Measurements from ENCODE around the gene TMC3.

Gene TMC3

GRCh38 chr15:81376231-81376630 lies 2.2 kb upstream of the TMC3 start:
- TF ChIP-seq CTCF (conservative IDR thresholded peaks at IDR 0.05), result no peak
- no peak overlapping the region for H3K27ac ChIP-seq

- TF ChIP-seq CTCF (conservative IDR thresholded peaks at IDR 0.05), result no peak
- no peak overlapping the region for H3K27ac ChIP-seq
Measured at GRCh38 chr15:81375461-81375860, 1.4 kb upstream of the TMC3 start.

DNA sequence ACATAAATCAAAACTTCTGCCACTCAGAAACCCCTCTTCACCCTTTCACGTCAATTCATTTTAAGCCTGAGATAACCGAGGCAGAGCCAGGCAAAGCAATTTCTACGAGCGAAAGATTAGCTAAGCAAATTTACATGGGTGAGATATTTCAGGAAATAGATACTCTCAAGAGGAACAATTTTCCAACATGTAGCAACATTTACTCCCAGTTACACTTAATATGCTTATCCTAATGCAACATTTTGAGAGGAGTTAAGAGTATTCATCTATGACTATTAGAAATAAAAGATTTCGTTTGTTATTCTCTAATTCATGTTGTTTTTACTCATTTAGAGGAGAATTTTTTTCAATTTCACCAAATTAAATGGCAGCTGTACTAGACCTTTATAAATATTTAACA lies 837 bp downstream of the TMC3 start:
- no peak overlapping the region for H3K27ac ChIP-seq
- no peak for TF ChIP-seq CTCF (conservative IDR thresholded peaks at IDR 0.05)

- H3K27ac ChIP-seq, result no peak overlapping the region
- no peak for TF ChIP-seq CTCF (conservative IDR thresholded peaks at IDR 0.05)
Measured at GRCh38 chr15:81372575-81372974, 1.4 kb downstream of the TMC3 start.

GRCh38 chr15:81363718-81364500 lies 10.1 kb downstream of the TMC3 start:
- H3K27ac ChIP-seq, result peak overlapping the region; percentile 61
- no peak for TF ChIP-seq CTCF (conservative IDR thresholded peaks at IDR 0.05)

DNA sequence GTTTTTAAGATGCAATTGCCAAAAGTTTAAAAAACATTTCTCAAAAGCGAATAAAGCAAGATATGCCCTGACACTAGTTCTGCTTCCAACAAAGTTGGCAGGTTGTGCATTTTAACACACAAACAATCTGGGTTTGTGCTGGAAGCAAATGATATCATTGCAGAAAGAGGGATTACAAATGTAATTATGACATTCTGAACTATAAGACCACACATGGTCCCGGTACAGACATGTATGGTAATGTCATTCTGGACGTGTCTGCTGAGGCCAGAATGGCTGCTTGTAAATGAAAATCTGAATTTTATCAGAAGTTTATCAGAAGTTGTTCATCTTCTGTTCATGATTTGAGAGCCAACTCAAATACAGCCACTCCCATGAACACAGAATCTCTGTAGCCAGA lies 10.7 kb downstream of the TMC3 start:
- no peak for TF ChIP-seq CTCF (conservative IDR thresholded peaks at IDR 0.05)

GRCh38 chr15:81362790-81363189 lies 11.2 kb downstream of the TMC3 start:
- peak overlapping the region; percentile 61 for H3K27ac ChIP-seq
- TF ChIP-seq CTCF (conservative IDR thresholded peaks at IDR 0.05), result no peak

More for the DNA sequence above, 10.7 kb downstream of the TMC3 start:
- peak overlapping the region; percentile 61 for H3K27ac ChIP-seq

All from VCaP (cell line).